Smooth muscle cell (in vitro differentiated cells): ENCODE data around the gene COMT. TPM values are rescaled to one million over a fixed set of nuclear protein-coding genes. Genes with fewer than 3 reads are reported as not detected.

Source experiments
- DNase-seq: peaks from one replicate; lab custom pipeline; 2025; ENCODE audit not compliant: unreplicated experiment; lab: John Stamatoyannopoulos, UW
- H2AFZ ChIP-seq: fragments of 200-600 bp; sonication (generic); 2 replicates; pipeline ENCODE4 v1.6.0; 2016; ENCODE audit warnings: antibody characterized with exemption, low read depth, mild to moderate bottlenecking
- H3F3A ChIP-seq: fragments of 200-600 bp; sonication (generic); 2 replicates; pipeline ENCODE4 v1.6.0; 2017; ENCODE audit warnings: antibody characterized with exemption, low read depth
- H3K27ac ChIP-seq: fragments of 200-600 bp; sonication (generic); 2 replicates; pipeline ENCODE4 v1.5.1; 2016; ENCODE audit warnings: low read depth, mild to moderate bottlenecking
- H3K27me3 ChIP-seq: fragments of 200-600 bp; sonication (generic); 2 replicates; pipeline ENCODE4 v1.6.1; 2016; ENCODE audit warnings: low read depth, mild to moderate bottlenecking
- H3K36me3 ChIP-seq: fragments of 200-600 bp; sonication (generic); 2 replicates; pipeline ENCODE4 v1.5.1; 2016; ENCODE audit warnings: low read depth
- H3K4me1 ChIP-seq: fragments of 200-600 bp; sonication (generic); 2 replicates; pipeline ENCODE4 v1.5.1; 2016; ENCODE audit warnings: low read depth
- H3K4me2 ChIP-seq: fragments of 200-600 bp; sonication (generic); 2 replicates; pipeline ENCODE4 v1.6.0; 2016; ENCODE audit warnings: mild to moderate bottlenecking
- H3K4me3 ChIP-seq: fragments of 200-600 bp; sonication (generic); 2 replicates; pipeline ENCODE4 v1.5.1; 2016; ENCODE audit warnings: mild to moderate bottlenecking
- H3K79me2 ChIP-seq: fragments of 200-600 bp; sonication (generic); 2 replicates; pipeline ENCODE4 v1.6.0; 2016; ENCODE audit warnings: low read depth, mild to moderate bottlenecking
- H3K9ac ChIP-seq: fragments of 200-600 bp; sonication (generic); 2 replicates; pipeline ENCODE4 v1.6.0; 2016; ENCODE audit warnings: low read depth
- H3K9me3 ChIP-seq: fragments of 200-600 bp; sonication (generic); replicated peaks from 2 replicates; pipeline ENCODE4 v1.5.1; 2016; ENCODE audit warnings: low read depth
- H4K20me1 ChIP-seq: fragments of 200-600 bp; sonication (generic); 2 replicates; pipeline ENCODE4 v1.6.0; 2016; ENCODE audit warnings: low read depth
- WGBS: methylation state at CpG from one replicate; pipeline ENCODE4 v1.1.7; 2016; ENCODE audit warnings: low lambda C conversion rate; 5-methylcytosine and 5-hydroxymethylcytosine counted together
- polyA plus RNA-seq: library from polyadenylated mRNA; unstranded; fragments of >200 nt; fragmentation: Nextera tagmentation; extraction: Ambion mirVana; gene quantifications from 2 replicates; pipeline ENCODE4 v1.2.1, GENCODE V29; 2016
- total RNA-seq: library from RNA; depleted of rRNA; stranded (reverse); fragments of >200 nt; gene quantifications from 2 replicates; pipeline ENCODE4 v1.2.3, GENCODE V29; 2014
- TF ChIP-seq, protein P1 (sequence below): fragments of 200-600 bp; sonication (generic); IDR thresholded peaks from 2 replicates; pipeline ENCODE4 v1.5.1; 2017; ENCODE audit warnings: borderline replicate concordance, mild to moderate bottlenecking, antibody characterized with exemption; ENCODE audit not compliant: insufficient read depth, poor library complexity, severe bottlenecking

The COMT gene
- total and polyA plus RNA-seq, 2 experiments from 2014 or later, result 4.1 to 6.2 TPM

DNA sequence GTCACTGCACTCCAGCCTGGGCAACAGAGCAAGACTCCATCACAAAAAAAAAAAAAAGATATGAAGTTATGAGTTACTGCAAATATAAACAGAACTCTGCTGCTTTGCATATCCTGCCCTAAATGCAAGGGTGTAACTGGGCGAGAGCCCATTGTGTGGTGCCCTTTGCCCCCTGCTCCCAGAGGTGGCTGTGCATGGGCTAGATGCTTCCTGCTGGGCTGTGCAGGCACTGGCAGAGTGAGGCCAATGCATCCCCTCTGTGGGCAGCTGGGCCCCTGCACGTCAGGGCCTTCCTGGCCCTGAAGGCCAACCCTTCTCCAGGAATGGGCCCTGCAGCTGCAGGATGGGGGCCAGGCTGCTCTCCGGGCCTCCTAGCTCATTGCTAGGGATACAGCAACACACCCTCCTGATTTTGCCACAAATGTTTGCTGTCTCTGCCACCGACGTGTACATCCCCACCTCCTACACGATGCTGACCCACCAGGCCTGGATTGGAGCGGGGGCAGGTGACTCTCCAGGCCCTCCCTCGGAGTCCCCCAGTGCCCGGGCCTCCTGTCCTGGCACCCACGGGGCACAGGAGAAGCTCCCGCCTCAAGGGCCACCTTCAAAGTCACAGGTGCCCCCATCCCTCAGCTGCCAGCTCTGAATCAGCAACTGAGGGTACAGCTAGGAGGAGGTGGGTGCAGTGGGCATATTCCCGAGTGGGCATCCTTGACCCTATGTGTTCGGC is 40.7 kb upstream of the COMT start:
- Histone ChIP-seq H3K9ac (no peak overlapping the region), H2AFZ (no peak overlapping the region), H3K9me3 (no peaks in the 10 kb centered on the region), H3K79me2 (no peaks in the 10 kb centered on the region), H3K4me3 (no peak overlapping the region), H3F3A (no peaks in the 10 kb centered on the region), H4K20me1 (no peaks in the 10 kb centered on the region), H3K27me3 (no peaks in the 10 kb centered on the region), H3K4me2 (no peak overlapping the region), H3K27ac (no peak overlapping the region), H3K36me3 (no peaks in the 10 kb centered on the region), H3K4me1 (peaks cover 15% of the 10 kb centered on the region)
- DNase-seq, result no peak
- 92% methylated on average over 13 of the region's 13 CpGs for WGBS
- TF ChIP-seq, protein P1, sequence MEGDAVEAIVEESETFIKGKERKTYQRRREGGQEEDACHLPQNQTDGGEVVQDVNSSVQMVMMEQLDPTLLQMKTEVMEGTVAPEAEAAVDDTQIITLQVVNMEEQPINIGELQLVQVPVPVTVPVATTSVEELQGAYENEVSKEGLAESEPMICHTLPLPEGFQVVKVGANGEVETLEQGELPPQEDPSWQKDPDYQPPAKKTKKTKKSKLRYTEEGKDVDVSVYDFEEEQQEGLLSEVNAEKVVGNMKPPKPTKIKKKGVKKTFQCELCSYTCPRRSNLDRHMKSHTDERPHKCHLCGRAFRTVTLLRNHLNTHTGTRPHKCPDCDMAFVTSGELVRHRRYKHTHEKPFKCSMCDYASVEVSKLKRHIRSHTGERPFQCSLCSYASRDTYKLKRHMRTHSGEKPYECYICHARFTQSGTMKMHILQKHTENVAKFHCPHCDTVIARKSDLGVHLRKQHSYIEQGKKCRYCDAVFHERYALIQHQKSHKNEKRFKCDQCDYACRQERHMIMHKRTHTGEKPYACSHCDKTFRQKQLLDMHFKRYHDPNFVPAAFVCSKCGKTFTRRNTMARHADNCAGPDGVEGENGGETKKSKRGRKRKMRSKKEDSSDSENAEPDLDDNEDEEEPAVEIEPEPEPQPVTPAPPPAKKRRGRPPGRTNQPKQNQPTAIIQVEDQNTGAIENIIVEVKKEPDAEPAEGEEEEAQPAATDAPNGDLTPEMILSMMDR, result no peak

DNA sequence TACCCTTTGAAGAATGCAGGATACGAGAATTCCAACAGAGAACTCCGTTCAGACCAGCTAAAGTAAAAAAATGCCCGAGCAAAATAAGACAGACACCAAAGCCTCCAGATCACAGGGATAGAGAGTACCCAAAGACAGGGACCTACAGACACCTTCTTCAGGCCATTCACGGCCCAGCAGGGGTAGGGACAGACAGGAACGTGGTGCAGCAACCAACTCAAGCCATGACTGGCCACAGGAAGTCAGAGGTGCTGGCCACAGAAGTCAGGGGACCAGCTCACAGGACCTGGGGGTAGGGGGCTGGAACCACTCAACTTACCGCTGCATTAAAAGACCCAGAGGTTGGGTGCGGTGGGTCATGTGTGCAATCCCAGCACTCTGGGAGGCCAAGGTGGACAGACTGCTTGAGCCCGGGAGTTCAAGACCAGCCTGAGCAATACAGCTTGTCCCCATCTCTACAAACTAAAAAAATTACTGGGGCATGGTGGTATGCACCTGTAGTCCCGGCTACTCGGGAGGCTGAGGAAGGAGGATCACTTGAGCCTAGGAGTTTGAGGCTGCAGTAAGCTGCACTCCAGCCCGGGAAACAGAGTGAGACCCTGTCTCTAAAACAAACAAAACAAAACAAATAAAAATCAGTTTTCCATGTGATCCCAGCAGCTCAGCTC is 39.9 kb upstream of the COMT start:
- Histone ChIP-seq H3K36me3 (no peaks in the 10 kb centered on the region), H4K20me1 (no peaks in the 10 kb centered on the region), H3K9ac (no peak overlapping the region), H3K79me2 (no peaks in the 10 kb centered on the region), H3K27me3 (no peaks in the 10 kb centered on the region), H3K9me3 (no peaks in the 10 kb centered on the region), H3K27ac (no peak overlapping the region), H3F3A (no peaks in the 10 kb centered on the region), H3K4me3 (no peak overlapping the region), H3K4me2 (no peak overlapping the region), H2AFZ (no peak overlapping the region), H3K4me1 (peaks cover 15% of the 10 kb centered on the region)
- no peak for DNase-seq
- TF ChIP-seq, protein P1, result no peak
- WGBS, result 89% methylated on average over 11 of the region's 11 CpGs

DNA sequence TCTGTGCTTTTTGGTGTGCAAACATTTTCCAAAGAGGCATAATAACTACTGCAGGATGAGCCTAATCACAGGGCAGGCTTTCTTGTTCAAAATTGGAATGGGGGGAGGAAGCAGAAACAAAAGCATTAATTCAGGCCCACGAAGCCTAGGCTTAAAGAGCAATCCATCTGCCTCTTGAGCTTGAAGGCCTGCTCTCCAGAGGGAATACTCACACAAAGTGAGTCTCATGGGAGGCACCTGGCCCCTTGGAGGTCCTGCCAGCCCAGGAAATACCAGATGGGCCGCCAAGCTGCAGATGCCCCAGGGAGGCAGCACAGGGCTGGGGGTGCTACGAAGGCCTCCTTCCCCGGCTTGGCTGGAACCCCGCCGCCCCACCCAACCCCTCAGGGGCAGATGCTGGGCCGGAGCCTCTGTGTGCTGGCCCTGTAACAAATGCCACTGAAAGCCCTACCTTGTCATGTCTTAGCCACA is 39.3 kb upstream of the COMT start:
- H3K4me2 ChIP-seq, result no peak overlapping the region
- H3K4me3 ChIP-seq, result no peak overlapping the region
- TF ChIP-seq, protein P1, result no peak
- 87% methylated on average over 5 of the region's 7 CpGs for WGBS
- H4K20me1 ChIP-seq, result no peaks in the 10 kb centered on the region
- no peak for DNase-seq
- no peaks in the 10 kb centered on the region for H3K79me2 ChIP-seq
- no peaks in the 10 kb centered on the region for H3F3A ChIP-seq
- H3K27ac ChIP-seq, result no peak overlapping the region
- H3K36me3 ChIP-seq, result no peaks in the 10 kb centered on the region
- H2AFZ ChIP-seq, result no peak overlapping the region
- peaks cover 15% of the 10 kb centered on the region for H3K4me1 ChIP-seq
- H3K9ac ChIP-seq, result no peak overlapping the region
- no peaks in the 10 kb centered on the region for H3K9me3 ChIP-seq
- no peaks in the 10 kb centered on the region for H3K27me3 ChIP-seq

DNA sequence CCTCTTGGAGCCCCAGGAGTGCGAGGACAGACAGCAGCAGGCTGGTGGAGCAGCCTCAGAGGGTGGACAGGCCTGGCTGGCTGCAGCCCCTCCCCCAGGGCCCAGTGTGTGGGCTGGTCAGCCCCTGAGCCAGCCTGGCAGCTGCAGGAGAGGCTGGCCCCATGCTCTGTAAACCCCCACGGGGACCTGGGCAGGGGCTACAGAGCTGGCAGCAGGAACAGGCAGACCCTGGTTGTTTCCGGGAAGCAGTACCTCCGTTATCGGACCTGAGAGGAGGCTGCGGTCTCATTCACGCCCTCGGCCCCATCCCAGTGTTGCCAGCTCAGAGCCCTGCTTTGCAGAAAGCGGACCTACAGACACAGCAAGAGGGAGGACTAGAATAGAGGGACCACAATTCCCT is 38.5 kb upstream of the COMT start:
- Histone ChIP-seq H3K9me3 (no peaks in the 10 kb centered on the region), H3K79me2 (no peaks in the 10 kb centered on the region), H3K27me3 (no peaks in the 10 kb centered on the region), H2AFZ (peak overlapping the region; percentile 37), H3K4me2 (peak overlapping the region; percentile 57), H4K20me1 (no peaks in the 10 kb centered on the region), H3K27ac (no peak overlapping the region), H3F3A (no peaks in the 10 kb centered on the region), H3K9ac (no peak overlapping the region), H3K36me3 (no peaks in the 10 kb centered on the region), H3K4me1 (peaks cover 15% of the 10 kb centered on the region), H3K4me3 (no peak overlapping the region)
- TF ChIP-seq, protein P1, result no peak
- DNase-seq, result no peak
- 57% methylated on average over 9 of the region's 9 CpGs for WGBS
